Loucy (cell line): Measurements from ENCODE around the gene PANK4.

Source experiments
- H2AFZ ChIP-seq: fragments of 200-600 bp; sonication (generic); 2 replicates; pipeline ENCODE4 v1.6.0; 2016; ENCODE audit warnings: antibody characterized with exemption, mild to moderate bottlenecking, low read length, moderate library complexity
- H3F3A ChIP-seq: fragments of 200-600 bp; 2 replicates; pipeline ENCODE4 v1.6.0; 2016; ENCODE audit warnings: antibody characterized with exemption, low read depth, mild to moderate bottlenecking
- H3K27me3 ChIP-seq: fragments of 200-600 bp; sonication (generic); 2 replicates; pipeline ENCODE4 v1.6.1; 2014; ENCODE audit warnings: low read length, mild to moderate bottlenecking; ENCODE audit not compliant: insufficient read depth, poor library complexity, severe bottlenecking
- H3K36me3 ChIP-seq: fragments of 200-600 bp; sonication (generic); 2 replicates; pipeline ENCODE4 v1.6.1; 2016; ENCODE audit warnings: low read length; ENCODE audit not compliant: insufficient read depth
- H3K4me1 ChIP-seq: fragments of 200-600 bp; sonication (generic); 2 replicates; pipeline ENCODE4 v1.5.1; 2014; ENCODE audit warnings: low read length, mild to moderate bottlenecking; ENCODE audit not compliant: insufficient read depth, poor library complexity, severe bottlenecking
- H3K4me2 ChIP-seq: fragments of 200-600 bp; sonication (generic); 2 replicates; pipeline ENCODE4 v1.6.0; 2014; ENCODE audit warnings: antibody characterized with exemption, low read length, low read depth, mild to moderate bottlenecking; ENCODE audit not compliant: poor library complexity, severe bottlenecking
- H3K4me3 ChIP-seq: fragments of 200-600 bp; sonication (generic); 2 replicates; pipeline ENCODE4 v1.5.1; 2014; ENCODE audit warnings: low read length, mild to moderate bottlenecking, mixed read lengths; ENCODE audit not compliant: poor library complexity, severe bottlenecking
- H3K79me2 ChIP-seq: fragments of 200-600 bp; sonication (generic); 2 replicates; pipeline ENCODE4 v1.6.1; 2014; ENCODE audit warnings: low read length; ENCODE audit not compliant: insufficient read depth
- H3K9ac ChIP-seq: fragments of 200-600 bp; sonication (generic); 2 replicates; pipeline ENCODE4 v1.6.0; 2014; ENCODE audit warnings: mild to moderate bottlenecking, low read depth, low read length, moderate library complexity; ENCODE audit not compliant: poor library complexity, severe bottlenecking
- H3K9me2 ChIP-seq: fragments of 200-600 bp; sonication (generic); replicated peaks from 2 replicates; pipeline ENCODE4 v1.6.1; 2016; ENCODE audit warnings: low read depth, low read length, mixed read lengths
- H3K9me3 ChIP-seq: fragments of 200-600 bp; sonication (generic); 2 replicates; pipeline ENCODE4 v1.6.1; 2014; ENCODE audit warnings: mild to moderate bottlenecking, antibody characterized with exemption, low read length, low read depth; ENCODE audit not compliant: insufficient read depth
- H4K20me1 ChIP-seq: fragments of 200-600 bp; sonication (generic); 2 replicates; pipeline ENCODE4 v1.6.0; 2014; ENCODE audit warnings: antibody characterized with exemption, low read length, mild to moderate bottlenecking; ENCODE audit not compliant: insufficient read depth, poor library complexity, severe bottlenecking
- EZH2phosphoT487 ChIP-seq: fragments of 200-600 bp; IDR thresholded peaks from 2 replicates; pipeline ENCODE4 v1.6.1; 2018; ENCODE audit warnings: antibody characterized with exemption, mild to moderate bottlenecking, moderate library complexity, borderline replicate concordance
- TF ChIP-seq, protein P1 (sequence below): fragments of 200-600 bp; sonication (generic); conservative IDR thresholded peaks from 2 replicates; pipeline ENCODE4 v1.5.1; 2014; ENCODE audit warnings: mild to moderate bottlenecking, antibody characterized with exemption, low read length

Gene PANK4

DNA sequence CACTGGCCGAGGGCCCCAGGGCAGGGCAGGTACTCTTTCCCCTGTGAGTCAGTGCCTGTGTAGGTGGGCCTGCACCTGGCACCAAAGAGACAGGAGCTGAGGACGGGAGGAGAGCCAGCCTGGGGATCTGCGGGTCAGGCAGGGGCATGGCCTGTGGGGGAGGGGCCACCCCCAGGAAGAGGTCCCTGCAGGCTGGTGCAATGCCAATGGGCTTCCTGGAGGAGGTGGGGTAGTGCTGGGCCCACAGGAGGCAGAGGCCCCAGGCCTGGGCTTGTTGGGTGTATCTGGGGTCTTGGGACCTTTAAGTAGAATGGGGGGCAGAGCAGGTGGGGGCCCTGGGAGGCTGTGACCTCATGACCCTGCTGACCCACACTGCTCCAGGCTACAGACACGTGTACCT, 27.1 kb downstream of the PANK4 start:
- Histone ChIP-seq H4K20me1 (no peaks in the 10 kb centered on the region), H3K4me2 (peak overlapping the region; percentile 93), H3K9ac (peak overlapping the region; percentile 83), H3K9me2 (no peaks in the 10 kb centered on the region), H3K79me2 (no peaks in the 10 kb centered on the region), H3K4me1 (peaks cover 38% of the 10 kb centered on the region), H3K27me3 (no peaks in the 10 kb centered on the region), H3F3A (no peaks in the 10 kb centered on the region), H3K4me3 (peak overlapping the region; percentile 62), H3K9me3 (no peaks in the 10 kb centered on the region), H2AFZ (no peak overlapping the region), H3K36me3 (no peaks in the 10 kb centered on the region)
- TF ChIP-seq EZH2phosphoT487: no peak
- TF ChIP-seq, protein P1, sequence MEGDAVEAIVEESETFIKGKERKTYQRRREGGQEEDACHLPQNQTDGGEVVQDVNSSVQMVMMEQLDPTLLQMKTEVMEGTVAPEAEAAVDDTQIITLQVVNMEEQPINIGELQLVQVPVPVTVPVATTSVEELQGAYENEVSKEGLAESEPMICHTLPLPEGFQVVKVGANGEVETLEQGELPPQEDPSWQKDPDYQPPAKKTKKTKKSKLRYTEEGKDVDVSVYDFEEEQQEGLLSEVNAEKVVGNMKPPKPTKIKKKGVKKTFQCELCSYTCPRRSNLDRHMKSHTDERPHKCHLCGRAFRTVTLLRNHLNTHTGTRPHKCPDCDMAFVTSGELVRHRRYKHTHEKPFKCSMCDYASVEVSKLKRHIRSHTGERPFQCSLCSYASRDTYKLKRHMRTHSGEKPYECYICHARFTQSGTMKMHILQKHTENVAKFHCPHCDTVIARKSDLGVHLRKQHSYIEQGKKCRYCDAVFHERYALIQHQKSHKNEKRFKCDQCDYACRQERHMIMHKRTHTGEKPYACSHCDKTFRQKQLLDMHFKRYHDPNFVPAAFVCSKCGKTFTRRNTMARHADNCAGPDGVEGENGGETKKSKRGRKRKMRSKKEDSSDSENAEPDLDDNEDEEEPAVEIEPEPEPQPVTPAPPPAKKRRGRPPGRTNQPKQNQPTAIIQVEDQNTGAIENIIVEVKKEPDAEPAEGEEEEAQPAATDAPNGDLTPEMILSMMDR: no peak

DNA sequence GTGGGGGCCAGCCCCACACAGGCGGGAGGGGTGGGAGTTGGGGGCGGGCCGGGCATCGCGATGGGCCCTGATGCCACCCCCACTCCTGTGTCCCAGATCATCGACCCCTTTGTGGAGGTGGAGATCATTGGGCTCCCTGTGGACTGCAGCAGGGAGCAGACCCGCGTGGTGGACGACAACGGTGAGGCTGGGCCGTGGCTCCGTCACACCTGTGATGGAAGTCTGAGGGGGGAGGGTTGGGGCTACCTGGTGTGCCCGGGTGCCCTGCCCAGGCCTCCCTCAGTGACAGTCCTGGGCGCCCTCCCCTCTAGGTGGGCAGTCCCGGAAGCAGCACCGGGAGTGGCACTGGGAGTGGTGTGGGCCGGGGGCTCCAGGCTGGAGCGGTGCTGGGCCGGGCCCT, 27.7 kb downstream of the PANK4 start:
- H3K27me3 ChIP-seq: no peaks in the 10 kb centered on the region
- peaks cover 44% of the 10 kb centered on the region for H3K4me1 ChIP-seq

DNA sequence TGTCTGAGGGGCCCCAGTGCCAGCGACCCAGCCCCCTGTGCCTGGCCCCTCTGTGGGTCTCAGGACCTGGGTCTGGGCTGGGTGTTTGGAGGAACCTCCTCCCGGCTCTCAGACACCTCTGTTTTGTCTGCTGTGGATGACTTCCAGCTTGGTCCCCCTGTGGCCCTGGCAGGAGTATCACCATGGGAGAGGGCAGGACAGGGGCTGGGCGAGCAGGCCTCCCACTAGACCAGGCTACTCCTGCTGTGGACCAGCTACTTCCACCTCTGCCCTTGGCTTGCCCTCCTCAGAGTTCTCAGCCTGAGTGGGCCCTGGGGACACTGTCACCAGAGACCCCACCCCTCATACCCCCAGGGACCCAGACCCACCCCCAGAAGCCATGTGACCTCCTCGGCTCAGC, 28.5 kb downstream of the PANK4 start:
- Histone ChIP-seq H4K20me1 (no peaks in the 10 kb centered on the region), H3K9ac (no peak overlapping the region), H3K9me3 (no peaks in the 10 kb centered on the region), H3K79me2 (no peaks in the 10 kb centered on the region), H3K36me3 (no peaks in the 10 kb centered on the region), H2AFZ (no peak overlapping the region), H3K4me3 (no peak overlapping the region), H3K4me1 (peaks cover 46% of the 10 kb centered on the region), H3K4me2 (no peak overlapping the region), H3K9me2 (no peaks in the 10 kb centered on the region), H3K27me3 (no peaks in the 10 kb centered on the region), H3F3A (no peaks in the 10 kb centered on the region)
- TF ChIP-seq EZH2phosphoT487: no peak
- TF ChIP-seq, protein P1: no peak

More for the DNA sequence above, 27.7 kb downstream of the PANK4 start:
- Histone ChIP-seq H3K79me2 (no peaks in the 10 kb centered on the region), H3K9me3 (no peaks in the 10 kb centered on the region), H3K4me2 (no peak overlapping the region), H3K36me3 (no peaks in the 10 kb centered on the region), H3F3A (no peaks in the 10 kb centered on the region), H3K9me2 (no peaks in the 10 kb centered on the region), H3K4me3 (no peak overlapping the region), H2AFZ (no peak overlapping the region), H3K9ac (no peak overlapping the region), H4K20me1 (no peaks in the 10 kb centered on the region)
- no peak for TF ChIP-seq EZH2phosphoT487
- TF ChIP-seq, protein P1: no peak
